ENCODE data around the gene ATP8A2. TPM values are rescaled to one million over a fixed set of nuclear protein-coding genes. Genes with fewer than 3 reads are reported as not detected.
A peak's percentile ranks its signal among the peaks of the same experiment; 100 is the strongest.

ATP8A2 gene
- total RNA-seq, 2 donors from 2014 or later = 0.10 to 0.64 TPM

- no peaks in the 10 kb centered on the region for H3K4me1 ChIP-seq
- H3K27me3 ChIP-seq = peaks cover 34% of the 10 kb centered on the region
- no peak for DNase-seq
- H3K27ac ChIP-seq = no peak overlapping the region
- H3K4me3 ChIP-seq = peak overlapping the region; percentile 34
- no peak overlapping the region for H3K9ac ChIP-seq (ENCODE audit: low read depth in 2 of 2, low read length in 2 of 2)
- TF ChIP-seq, protein P1, sequence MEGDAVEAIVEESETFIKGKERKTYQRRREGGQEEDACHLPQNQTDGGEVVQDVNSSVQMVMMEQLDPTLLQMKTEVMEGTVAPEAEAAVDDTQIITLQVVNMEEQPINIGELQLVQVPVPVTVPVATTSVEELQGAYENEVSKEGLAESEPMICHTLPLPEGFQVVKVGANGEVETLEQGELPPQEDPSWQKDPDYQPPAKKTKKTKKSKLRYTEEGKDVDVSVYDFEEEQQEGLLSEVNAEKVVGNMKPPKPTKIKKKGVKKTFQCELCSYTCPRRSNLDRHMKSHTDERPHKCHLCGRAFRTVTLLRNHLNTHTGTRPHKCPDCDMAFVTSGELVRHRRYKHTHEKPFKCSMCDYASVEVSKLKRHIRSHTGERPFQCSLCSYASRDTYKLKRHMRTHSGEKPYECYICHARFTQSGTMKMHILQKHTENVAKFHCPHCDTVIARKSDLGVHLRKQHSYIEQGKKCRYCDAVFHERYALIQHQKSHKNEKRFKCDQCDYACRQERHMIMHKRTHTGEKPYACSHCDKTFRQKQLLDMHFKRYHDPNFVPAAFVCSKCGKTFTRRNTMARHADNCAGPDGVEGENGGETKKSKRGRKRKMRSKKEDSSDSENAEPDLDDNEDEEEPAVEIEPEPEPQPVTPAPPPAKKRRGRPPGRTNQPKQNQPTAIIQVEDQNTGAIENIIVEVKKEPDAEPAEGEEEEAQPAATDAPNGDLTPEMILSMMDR (IDR thresholded peaks at IDR 0.05) = no peak
- intact Hi-C loops (cut with DNase I) = no loop called here
- H3K9me3 ChIP-seq = no peaks in the 10 kb centered on the region
- H3K36me3 ChIP-seq = no peaks in the 10 kb centered on the region
Measured at GRCh38 chr13:26050568-26051230, 678.9 kb downstream of the ATP8A2 start.

DNA sequence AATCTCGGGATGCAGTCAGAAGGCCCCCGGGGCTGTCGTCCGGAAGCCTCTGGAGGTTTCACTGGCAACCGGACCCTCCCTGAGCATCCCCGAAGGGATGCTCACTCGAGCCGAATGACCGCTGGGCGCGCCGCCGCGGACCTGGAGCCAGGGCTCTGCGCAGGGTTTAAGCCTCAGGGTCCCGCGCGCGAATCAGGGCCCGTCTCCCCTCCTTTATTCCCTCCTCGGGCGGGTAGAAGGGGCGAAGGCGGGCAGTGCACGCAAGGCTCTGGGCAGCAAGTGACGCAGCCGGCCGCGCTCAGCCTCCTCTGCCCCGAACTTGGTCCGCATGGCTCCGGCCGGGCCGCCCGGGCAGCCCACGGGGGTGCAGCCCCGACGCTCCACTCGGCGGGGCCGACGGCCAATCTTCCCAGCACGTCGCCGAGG, 679.5 kb downstream of the ATP8A2 start:
- TF ChIP-seq, protein P1 (IDR thresholded peaks at IDR 0.05) = no peak
- H3K36me3 ChIP-seq = no peaks in the 10 kb centered on the region
- no peaks in the 10 kb centered on the region for H3K9me3 ChIP-seq
- H3K27ac ChIP-seq = no peak overlapping the region
- peak overlapping the region; percentile 34 for H3K4me3 ChIP-seq
- DNase-seq = no peak
- intact Hi-C loops (cut with DNase I) = no loop called here
- no peaks in the 10 kb centered on the region for H3K4me1 ChIP-seq
- no peak overlapping the region for H3K9ac ChIP-seq (ENCODE audit: low read depth in 2 of 2, low read length in 2 of 2)
- peaks cover 34% of the 10 kb centered on the region for H3K27me3 ChIP-seq

GRCh38 chr13:26051657-26052311, 680.0 kb downstream of the ATP8A2 start, which contains the start of gene SHISA2:
Gene SHISA2, minus strand, starts transcription at chr13:26052016. Its CDS starts 1,041 bp downstream, at chr13:26050975.
- no peak within 1 kb of the TSS for H3K9ac ChIP-seq (ENCODE audit: low read depth in 2 of 2, low read length in 2 of 2)
- intact Hi-C loops (cut with DNase I) = no loop called here
- TF ChIP-seq, protein P1 (IDR thresholded peaks at IDR 0.05) = no peak
- no peaks in the 10 kb centered on the region for H3K36me3 ChIP-seq
- peak; percentile 18 for DNase-seq
- H3K27ac ChIP-seq = no peak within 1 kb of the TSS
- H3K9me3 ChIP-seq = no peaks in the 10 kb centered on the region
- peak within 1 kb of the TSS; percentile 34 for H3K4me3 ChIP-seq
- peaks cover 34% of the 10 kb centered on the region for H3K27me3 ChIP-seq
- H3K4me1 ChIP-seq = no peaks in the 10 kb centered on the region

DNA sequence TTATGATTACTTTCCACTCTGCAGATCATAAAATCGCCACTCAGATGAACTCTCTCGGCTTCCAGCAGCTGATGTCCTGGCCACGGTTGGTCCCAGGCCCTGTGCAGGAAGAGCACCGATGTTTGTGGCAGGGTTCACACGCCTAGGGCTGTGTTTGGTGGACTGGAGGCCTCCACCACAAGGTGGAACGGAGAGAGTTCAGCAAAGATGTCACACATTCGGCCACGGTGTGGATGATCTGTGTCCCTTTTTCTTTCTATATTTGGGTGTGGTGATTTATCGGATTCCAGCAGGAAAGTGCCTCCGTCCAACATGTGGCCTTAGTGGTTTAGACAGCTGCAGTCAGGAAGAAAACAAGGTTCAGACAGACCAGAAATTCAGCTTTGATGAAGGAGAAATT, 680.6 kb downstream of the ATP8A2 start:
- H3K27ac ChIP-seq = no peak overlapping the region
- H3K4me3 ChIP-seq = peak overlapping the region; percentile 34
- TF ChIP-seq, protein P1 (IDR thresholded peaks at IDR 0.05) = no peak
- H3K27me3 ChIP-seq = peaks cover 34% of the 10 kb centered on the region
- no peaks in the 10 kb centered on the region for H3K9me3 ChIP-seq
- no peaks in the 10 kb centered on the region for H3K4me1 ChIP-seq
- H3K36me3 ChIP-seq = no peaks in the 10 kb centered on the region
- no peak for DNase-seq
- no peak overlapping the region for H3K9ac ChIP-seq (ENCODE audit: low read depth in 2 of 2, low read length in 2 of 2)
- intact Hi-C loops (cut with DNase I) = no loop called here

GRCh38 chr13:26053418-26053980, 681.7 kb downstream of the ATP8A2 start:
- Histone ChIP-seq H3K36me3 (no peaks in the 10 kb centered on the region), H3K27me3 (peaks cover 31% of the 10 kb centered on the region), H3K4me3 (no peak overlapping the region), H3K9ac (ENCODE audit: low read depth in 2 of 2, low read length in 2 of 2) (no peak overlapping the region), H3K4me1 (no peaks in the 10 kb centered on the region), H3K9me3 (no peaks in the 10 kb centered on the region), H3K27ac (no peak overlapping the region)
- TF ChIP-seq, protein P1 (IDR thresholded peaks at IDR 0.05) = no peak
- no peak for DNase-seq
- intact Hi-C loops (cut with DNase I) = no loop called here
